Testis (tissue), 2 donors: Measurements from ENCODE around the gene OR2T10.

Experiments used
- CTCF ChIP-seq, 3 experiments: fragments of 450-650 bp in 2 of 3; fragments of 200-600 bp in 1 of 3; sonication (generic) in 1 of 3; IDR thresholded peaks; one replicate each; pipeline ENCODE4 v1.5.1; 2016 to 2019; ENCODE audit warnings: antibody characterized with exemption in 3 of 3, mild to moderate bottlenecking in 2 of 3, moderate library complexity in 1 of 3
- POLR2A ChIP-seq: fragments of 450-650 bp; IDR thresholded peaks from one replicate; pipeline ENCODE4 v1.6.1; 2017; ENCODE audit warnings: antibody characterized with exemption, mild to moderate bottlenecking, moderate library complexity

- TF ChIP-seq POLR2A: no peak
- no peak for TF ChIP-seq CTCF (IDR thresholded peaks at IDR 0.05)
Observed at GRCh38 chr1:248592655-248593054, 4.8 kb downstream of the OR2T10 start.
